ENCODE results near the gene COQ8B.
A peak's percentile ranks its signal among the peaks of the same experiment; 100 is the strongest.

COQ8B gene

DNA sequence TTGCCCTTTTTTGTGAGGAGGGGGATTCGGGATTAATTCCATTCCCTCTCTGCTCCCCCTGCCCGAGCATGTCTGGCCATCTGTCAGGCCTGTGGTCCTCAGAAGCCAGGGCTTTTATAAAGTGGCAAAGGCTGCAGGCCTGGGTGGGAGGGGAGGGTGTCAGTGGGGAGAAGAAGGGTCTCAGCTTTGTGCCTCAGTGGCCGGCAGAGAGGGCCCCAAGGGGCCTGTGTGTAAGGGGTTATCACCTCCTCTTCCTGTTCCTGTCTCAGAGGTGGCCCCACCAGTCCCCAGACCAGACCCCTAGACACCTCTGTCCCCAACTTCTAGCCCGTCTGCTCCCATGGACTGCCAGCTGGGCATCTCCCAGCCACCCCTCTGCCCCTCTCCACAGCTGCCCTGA, 22.8 kb downstream of the COQ8B start:
- H3F3A ChIP-seq (ENCODE audit: insufficient read depth, low read length), result no peaks in the 10 kb centered on the region
- TF ChIP-seq EZH2 (IDR thresholded peaks at IDR 0.05; ENCODE audit: borderline replicate concordance, low read length), result no peak
- no peak for TF ChIP-seq CTCF (IDR thresholded peaks at IDR 0.05; ENCODE audit: low read length)
- no peak overlapping the region for H3K4me3 ChIP-seq (ENCODE audit: low read depth, low read length, poor library complexity, severe bottlenecking)
- H3K36me3 ChIP-seq (ENCODE audit: insufficient read depth, low read length), result no peaks in the 10 kb centered on the region
- no peak overlapping the region for H2AFZ ChIP-seq (ENCODE audit: low read length)
- no peaks in the 10 kb centered on the region for H3K9me3 ChIP-seq (ENCODE audit: low read length)
- no peaks in the 10 kb centered on the region for H4K20me1 ChIP-seq (ENCODE audit: insufficient read depth, low read length)
- H3K4me2 ChIP-seq (ENCODE audit: low read length), result no peak overlapping the region
- no peak overlapping the region for H3K27ac ChIP-seq (ENCODE audit: low read depth, low read length, poor library complexity, severe bottlenecking)
- H3K79me2 ChIP-seq (ENCODE audit: insufficient read depth, low read length), result no peaks in the 10 kb centered on the region
- H3K4me1 ChIP-seq (ENCODE audit: insufficient read depth, low read length, severe bottlenecking), result peaks cover 23% of the 10 kb centered on the region
- H3K9me2 ChIP-seq (ENCODE audit: low read depth, low read length), result no peaks in the 10 kb centered on the region
- no peaks in the 10 kb centered on the region for H3K27me3 ChIP-seq (ENCODE audit: insufficient read depth, low read length)
- H3K9ac ChIP-seq (ENCODE audit: low read length), result no peak overlapping the region

DNA sequence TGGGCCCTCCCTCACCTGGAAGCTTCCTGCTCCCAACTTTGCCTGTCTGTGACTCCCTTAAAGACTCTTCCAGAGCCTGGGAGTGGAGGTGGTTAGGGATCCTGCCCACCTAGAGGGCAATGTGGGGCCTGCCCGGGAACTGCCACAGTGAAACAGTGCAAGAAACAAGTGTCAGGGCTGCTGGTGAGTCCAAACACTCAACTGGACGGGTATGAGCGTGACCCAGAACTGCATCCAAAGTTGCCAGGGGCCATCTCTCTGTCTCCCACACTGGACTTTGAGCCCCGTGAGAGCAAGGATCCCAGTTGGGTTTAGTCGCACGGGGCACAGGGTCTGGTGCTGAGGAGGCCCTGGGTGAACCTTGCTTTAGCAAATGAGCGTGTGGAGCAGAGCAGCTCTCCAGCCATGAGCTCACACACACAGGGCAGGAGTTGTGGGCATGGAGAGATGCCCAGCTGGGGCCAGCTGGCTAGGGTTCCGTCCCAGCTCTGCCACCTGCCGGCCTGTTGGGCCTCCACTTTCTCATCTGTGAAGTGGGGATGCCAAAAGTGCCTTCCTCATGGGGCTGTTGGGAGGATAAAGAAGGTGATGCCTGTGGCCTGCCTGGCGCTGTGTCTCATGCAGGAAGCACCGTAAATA, 23.4 kb downstream of the COQ8B start:
- peaks cover 29% of the 10 kb centered on the region for H3K4me1 ChIP-seq (ENCODE audit: insufficient read depth, low read length, severe bottlenecking)
- no peaks in the 10 kb centered on the region for H3K36me3 ChIP-seq (ENCODE audit: insufficient read depth, low read length)
- no peaks in the 10 kb centered on the region for H4K20me1 ChIP-seq (ENCODE audit: insufficient read depth, low read length)
- no peak overlapping the region for H3K4me2 ChIP-seq (ENCODE audit: low read length)
- no peak overlapping the region for H3K4me3 ChIP-seq (ENCODE audit: low read depth, low read length, poor library complexity, severe bottlenecking)
- TF ChIP-seq CTCF (IDR thresholded peaks at IDR 0.05; ENCODE audit: low read length), result peak; percentile 40; the same call in 1 of the 2 replicates
- no peak for TF ChIP-seq EZH2 (IDR thresholded peaks at IDR 0.05; ENCODE audit: borderline replicate concordance, low read length)
- no peak overlapping the region for H3K27ac ChIP-seq (ENCODE audit: low read depth, low read length, poor library complexity, severe bottlenecking)
- H3K79me2 ChIP-seq (ENCODE audit: insufficient read depth, low read length), result no peaks in the 10 kb centered on the region
- H3K9ac ChIP-seq (ENCODE audit: low read length), result no peak overlapping the region
- no peak overlapping the region for H2AFZ ChIP-seq (ENCODE audit: low read length)
- H3K27me3 ChIP-seq (ENCODE audit: insufficient read depth, low read length), result no peaks in the 10 kb centered on the region
- no peaks in the 10 kb centered on the region for H3K9me3 ChIP-seq (ENCODE audit: low read length)
- H3F3A ChIP-seq (ENCODE audit: insufficient read depth, low read length), result 0 out of 2 replicates have a peak, but pooled peaks cover 6% of the 10 kb centered on the region
- H3K9me2 ChIP-seq (ENCODE audit: low read depth, low read length), result no peaks in the 10 kb centered on the region

GRCh38 chr19:40692212-40692551, 24.5 kb downstream of the COQ8B start:
- Histone ChIP-seq H3K9me2 (ENCODE audit: low read depth, low read length) (no peaks in the 10 kb centered on the region), H3K79me2 (ENCODE audit: insufficient read depth, low read length) (no peaks in the 10 kb centered on the region), H3K9ac (ENCODE audit: low read length) (no peak overlapping the region), H3K4me1 (ENCODE audit: insufficient read depth, low read length, severe bottlenecking) (peaks cover 40% of the 10 kb centered on the region), H3K9me3 (ENCODE audit: low read length) (no peaks in the 10 kb centered on the region), H3K36me3 (ENCODE audit: insufficient read depth, low read length) (no peaks in the 10 kb centered on the region), H3K27ac (ENCODE audit: low read depth, low read length, poor library complexity, severe bottlenecking) (peak overlapping the region; percentile 86), H3F3A (ENCODE audit: insufficient read depth, low read length) (0 out of 2 replicates have a peak, but pooled peaks cover 7% of the 10 kb centered on the region), H2AFZ (ENCODE audit: low read length) (no peak overlapping the region), H3K27me3 (ENCODE audit: insufficient read depth, low read length) (no peaks in the 10 kb centered on the region), H3K4me3 (ENCODE audit: low read depth, low read length, poor library complexity, severe bottlenecking) (no peak overlapping the region), H3K4me2 (ENCODE audit: low read length) (no peak overlapping the region), H4K20me1 (ENCODE audit: insufficient read depth, low read length) (no peaks in the 10 kb centered on the region)
- TF ChIP-seq EZH2 (IDR thresholded peaks at IDR 0.05; ENCODE audit: borderline replicate concordance, low read length) (no peak), CTCF (IDR thresholded peaks at IDR 0.05; ENCODE audit: low read length) (no peak)

All from OCI-LY1 (cell line).